ENCODE results near the gene KIF4A.
"Not testable (repeated sequence)": the region's sequence is repeated elsewhere in the genome, so short reads cannot be mapped to it uniquely, and the experiment has no call there.

Gene KIF4A

DNA sequence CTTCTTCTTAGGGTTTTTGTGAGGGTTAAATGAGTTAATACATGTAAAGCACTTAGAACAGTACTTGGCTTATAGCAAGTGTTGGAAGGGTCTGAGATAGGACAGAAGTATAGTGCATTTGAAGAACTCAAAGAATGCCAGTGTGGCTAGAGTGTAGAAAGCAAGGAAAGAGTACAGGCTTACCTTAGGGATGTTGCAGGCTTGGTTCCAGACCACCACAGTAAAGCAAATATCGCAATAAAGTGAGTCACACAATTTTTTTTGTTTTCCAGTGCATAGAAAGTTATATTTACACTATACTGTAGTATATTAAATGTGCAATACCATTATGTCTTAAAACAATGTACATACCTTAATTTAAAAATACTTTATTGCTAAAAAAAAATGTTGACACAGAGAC lies 41.3 kb downstream of the KIF4A start:
- TF ChIP-seq ZFX (IDR thresholded peaks at IDR 0.05; ENCODE audit: borderline replicate concordance): no peak
- TF ChIP-seq, protein P1, sequence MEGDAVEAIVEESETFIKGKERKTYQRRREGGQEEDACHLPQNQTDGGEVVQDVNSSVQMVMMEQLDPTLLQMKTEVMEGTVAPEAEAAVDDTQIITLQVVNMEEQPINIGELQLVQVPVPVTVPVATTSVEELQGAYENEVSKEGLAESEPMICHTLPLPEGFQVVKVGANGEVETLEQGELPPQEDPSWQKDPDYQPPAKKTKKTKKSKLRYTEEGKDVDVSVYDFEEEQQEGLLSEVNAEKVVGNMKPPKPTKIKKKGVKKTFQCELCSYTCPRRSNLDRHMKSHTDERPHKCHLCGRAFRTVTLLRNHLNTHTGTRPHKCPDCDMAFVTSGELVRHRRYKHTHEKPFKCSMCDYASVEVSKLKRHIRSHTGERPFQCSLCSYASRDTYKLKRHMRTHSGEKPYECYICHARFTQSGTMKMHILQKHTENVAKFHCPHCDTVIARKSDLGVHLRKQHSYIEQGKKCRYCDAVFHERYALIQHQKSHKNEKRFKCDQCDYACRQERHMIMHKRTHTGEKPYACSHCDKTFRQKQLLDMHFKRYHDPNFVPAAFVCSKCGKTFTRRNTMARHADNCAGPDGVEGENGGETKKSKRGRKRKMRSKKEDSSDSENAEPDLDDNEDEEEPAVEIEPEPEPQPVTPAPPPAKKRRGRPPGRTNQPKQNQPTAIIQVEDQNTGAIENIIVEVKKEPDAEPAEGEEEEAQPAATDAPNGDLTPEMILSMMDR (IDR thresholded peaks at IDR 0.05): no peak
- no peak overlapping the region for H3K27ac ChIP-seq

DNA sequence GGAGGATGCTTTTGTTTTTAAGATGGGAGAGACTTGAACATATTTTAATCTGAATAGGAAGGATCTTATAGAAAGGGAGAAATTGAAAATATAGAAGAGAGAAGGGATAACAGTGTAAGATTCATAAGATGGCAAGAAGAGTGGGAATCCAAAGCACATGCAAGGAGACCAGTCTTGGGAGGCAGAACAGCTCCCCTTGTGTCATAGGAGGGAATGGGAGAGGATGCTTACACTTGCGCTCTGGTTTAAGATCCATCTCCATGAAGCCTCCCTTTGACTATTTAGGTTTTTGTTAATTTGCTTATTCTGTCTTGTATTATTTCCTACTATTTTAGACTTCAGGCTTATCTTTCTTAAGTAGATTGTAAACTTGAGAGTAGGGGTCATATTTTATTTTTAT lies 42.7 kb downstream of the KIF4A start:
- no peak overlapping the region for H3K27ac ChIP-seq
- TF ChIP-seq, protein P1 (IDR thresholded peaks at IDR 0.05): peak; percentile 19; the same call in 1 of the 2 replicates
- no peak for TF ChIP-seq ZFX (IDR thresholded peaks at IDR 0.05; ENCODE audit: borderline replicate concordance)

- TF ChIP-seq, protein P1 (IDR thresholded peaks at IDR 0.05): no peak
- no peak for TF ChIP-seq ZFX (IDR thresholded peaks at IDR 0.05; ENCODE audit: borderline replicate concordance)
- H3K27ac ChIP-seq: no peak overlapping the region
Observed at GRCh38 chrX:70336767-70337166, 46.9 kb downstream of the KIF4A start.

DNA sequence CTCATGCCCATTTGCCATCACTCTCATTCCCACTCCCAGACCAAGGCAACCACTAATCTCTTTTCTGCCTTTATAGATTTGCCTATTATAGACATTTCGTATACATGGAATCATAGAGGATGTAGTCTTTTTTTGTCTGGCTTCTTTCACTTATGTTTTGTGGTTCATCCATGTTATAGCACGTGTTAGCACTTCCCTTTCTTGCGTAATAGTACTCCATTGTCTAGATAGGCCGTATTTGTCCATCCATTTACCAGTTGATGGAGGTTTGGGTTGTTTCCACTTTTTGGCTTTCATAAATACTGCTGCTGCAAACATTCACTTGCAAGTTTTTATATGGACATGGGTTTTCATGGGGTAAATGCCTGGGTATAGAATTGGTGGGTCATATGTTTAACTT lies 48.4 kb downstream of the KIF4A start:
- TF ChIP-seq, protein P1 (IDR thresholded peaks at IDR 0.05): no peak
- no peak for TF ChIP-seq ZFX (IDR thresholded peaks at IDR 0.05; ENCODE audit: borderline replicate concordance)
- H3K27ac ChIP-seq: no peak overlapping the region

GRCh38 chrX:70343435-70343834 lies 53.5 kb downstream of the KIF4A start:
- no peak for TF ChIP-seq ZFX (IDR thresholded peaks at IDR 0.05; ENCODE audit: borderline replicate concordance)
- TF ChIP-seq, protein P1 (IDR thresholded peaks at IDR 0.05): no peak
- H3K27ac ChIP-seq: no peak overlapping the region

DNA sequence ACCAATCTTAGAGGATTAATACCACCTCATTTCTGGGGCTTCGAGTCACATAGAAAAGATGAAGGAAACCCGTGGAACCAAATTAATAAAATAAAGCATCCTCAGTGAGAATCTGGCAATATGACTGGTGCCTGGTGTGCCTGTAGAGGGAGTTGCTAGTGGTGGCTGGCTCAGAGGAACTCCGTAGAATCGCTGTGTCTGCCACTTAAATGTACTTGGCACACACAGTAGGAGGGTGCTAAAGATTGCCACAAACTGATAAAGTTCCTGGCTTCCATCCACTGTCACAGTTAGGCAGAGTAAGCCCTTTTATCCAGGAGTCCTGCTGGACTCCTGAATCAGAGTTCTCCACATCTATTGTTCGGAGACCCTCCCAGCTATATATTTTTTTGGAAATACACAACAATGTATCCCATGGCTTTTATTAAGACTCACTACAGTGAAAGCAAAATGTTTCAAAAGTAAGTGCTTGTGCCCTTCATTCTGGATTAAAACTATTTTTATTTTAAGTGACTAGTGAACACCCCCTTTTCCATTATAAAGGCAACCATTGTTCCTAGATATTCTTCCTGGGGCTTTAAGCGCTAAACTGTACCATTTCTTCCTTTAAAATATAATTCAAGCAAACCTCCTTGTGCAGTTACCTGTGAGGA lies 56.6 kb downstream of the KIF4A start:
- TF ChIP-seq, protein P1 (IDR thresholded peaks at IDR 0.05): no peak
- no peak for TF ChIP-seq ZFX (IDR thresholded peaks at IDR 0.05; ENCODE audit: borderline replicate concordance)

DNA sequence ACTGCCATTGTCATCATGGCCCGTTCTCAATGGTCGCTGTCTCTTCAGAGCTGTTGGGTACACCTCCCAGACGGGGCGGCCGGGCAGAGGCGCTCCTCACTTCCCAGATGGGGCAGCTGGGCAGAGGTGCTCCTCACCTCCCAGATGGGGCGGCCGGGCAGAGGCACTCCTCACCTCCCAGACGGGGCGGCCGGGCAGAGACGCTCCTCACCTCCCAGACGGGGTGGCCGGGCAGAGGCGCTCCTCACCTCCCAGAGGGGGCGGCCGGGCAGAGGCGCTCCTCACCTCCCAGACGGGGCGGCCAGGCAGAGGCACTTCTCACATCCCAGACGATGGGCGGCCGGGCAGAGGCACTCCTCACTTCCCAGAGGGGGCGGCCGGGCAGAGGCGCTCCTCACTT lies 58.9 kb downstream of the KIF4A start:
- not testable (repeated sequence) for H3K27ac ChIP-seq

More for the DNA sequence above, 56.6 kb downstream of the KIF4A start:
- no peak overlapping the region for H3K27ac ChIP-seq

- not testable (repeated sequence) for H3K27ac ChIP-seq
Observed at GRCh38 chrX:70349367-70350125, 59.6 kb downstream of the KIF4A start.

Data from 22Rv1 (cell line).